Stimulated activated CD4-positive, alpha-beta T cell treated with anti-CD3 and anti-CD28 coated beads, Interleukin-15, amount 100 ng/mL, for 48 hours (primary cell): ENCODE measurements around the gene PPP2R2B.

Source experiments
- DNase-seq, 2 donors: peaks; one replicate each; pipeline ENCODE4 v3.0.0-alpha.2; 2020; ENCODE audit warnings: low read depth in 2 of 2

Gene PPP2R2B

GRCh38 chr5:146785065-146785464, 93.5 kb downstream of the PPP2R2B start:
- no peak for DNase-seq

- no peak for DNase-seq
Observed at GRCh38 chr5:146781157-146781556, 97.4 kb downstream of the PPP2R2B start.

- no peak for DNase-seq
Observed at GRCh38 chr5:146779211-146779869, 99.2 kb downstream of the PPP2R2B start.

- no peak for DNase-seq
Observed at GRCh38 chr5:146778795-146779194, 99.8 kb downstream of the PPP2R2B start.

- DNase-seq = no peak
Observed at GRCh38 chr5:146778261-146778660, 100.3 kb downstream of the PPP2R2B start.

- no peak for DNase-seq
Observed at GRCh38 chr5:146772881-146773466, 105.6 kb downstream of the PPP2R2B start.

- DNase-seq = no peak
Observed at GRCh38 chr5:146770980-146771379, 107.6 kb downstream of the PPP2R2B start.

GRCh38 chr5:146770546-146770945, 108.0 kb downstream of the PPP2R2B start:
- DNase-seq = no peak

- DNase-seq = no peak
Observed at GRCh38 chr5:146767534-146767933, 111.0 kb downstream of the PPP2R2B start.

- no peak for DNase-seq
Observed at GRCh38 chr5:146766013-146766412, 112.5 kb downstream of the PPP2R2B start.

- no peak for DNase-seq
Observed at GRCh38 chr5:146765089-146765832, 113.3 kb downstream of the PPP2R2B start.

- no peak for DNase-seq
Observed at GRCh38 chr5:146762830-146763229, 115.7 kb downstream of the PPP2R2B start.

- no peak for DNase-seq
Observed at GRCh38 chr5:146761811-146762210, 116.7 kb downstream of the PPP2R2B start.

- no peak for DNase-seq
Observed at GRCh38 chr5:146758938-146759337, 119.6 kb downstream of the PPP2R2B start.

GRCh38 chr5:146758076-146758475, 120.5 kb downstream of the PPP2R2B start:
- no peak for DNase-seq

GRCh38 chr5:146756546-146756945, 122.0 kb downstream of the PPP2R2B start:
- DNase-seq = no peak

GRCh38 chr5:146755793-146756192, 122.8 kb downstream of the PPP2R2B start:
- DNase-seq = no peak

GRCh38 chr5:146754621-146755020, 123.9 kb downstream of the PPP2R2B start:
- DNase-seq = no peak

GRCh38 chr5:146753641-146754040, 124.9 kb downstream of the PPP2R2B start:
- no peak for DNase-seq

- DNase-seq = peak; percentile 5 to 30
Observed at GRCh38 chr5:146751781-146752401, 126.7 kb downstream of the PPP2R2B start.

GRCh38 chr5:146751054-146751453, 127.5 kb downstream of the PPP2R2B start:
- no peak for DNase-seq

GRCh38 chr5:146748533-146748932, 130.0 kb downstream of the PPP2R2B start:
- no peak for DNase-seq
